NCI-H2029 treated with DMSO at 0.1 percent for 48 hours (cell line): Measurements from ENCODE around the gene MSANTD1.

Experiments
- DNase-seq: peaks from one replicate; lab custom pipeline; 2025; lab: John Stamatoyannopoulos, UW

The MSANTD1 gene

DNA sequence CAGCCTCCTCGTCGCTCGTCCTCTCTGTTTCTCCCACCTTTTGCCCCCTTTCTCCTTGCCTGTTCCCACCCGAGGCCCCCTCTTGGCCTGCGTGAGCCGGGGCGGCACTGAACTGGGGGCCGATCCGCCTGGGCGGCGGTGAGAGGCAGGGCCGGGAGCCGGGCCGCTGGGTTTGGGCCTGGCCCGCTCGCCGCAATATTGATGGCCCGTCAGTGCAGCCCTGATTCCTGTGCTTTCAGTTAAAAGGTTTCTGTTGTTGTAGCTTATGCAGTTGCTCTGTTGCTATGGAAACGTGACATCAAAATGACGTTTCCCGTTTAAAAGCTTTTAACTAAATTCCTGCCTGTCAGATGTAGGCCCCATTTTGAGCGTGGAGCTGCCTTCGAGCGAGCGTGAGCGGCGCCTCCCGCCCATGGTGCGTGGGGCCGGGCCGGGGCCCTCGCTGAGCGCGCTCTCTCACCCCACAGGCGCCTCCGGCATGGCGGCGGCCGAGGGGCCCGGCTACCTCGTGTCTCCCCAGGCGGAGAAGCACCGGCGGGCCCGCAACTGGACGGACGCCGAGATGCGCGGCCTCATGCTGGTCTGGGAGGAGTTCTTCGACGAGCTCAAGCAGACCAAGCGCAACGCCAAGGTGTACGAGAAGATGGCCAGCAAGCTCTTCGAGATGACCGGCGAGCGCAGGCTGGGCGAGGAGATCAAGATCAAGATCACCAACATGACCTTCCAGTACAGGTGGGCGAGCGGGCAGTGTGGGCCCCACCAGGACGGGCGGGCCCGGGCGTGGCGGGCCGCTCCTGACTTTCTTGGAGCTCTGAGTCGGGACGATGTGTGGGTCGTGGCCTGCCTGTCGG, at the start of gene MSANTD1:
MSANTD1 (plus strand) TSS at position 349 of the 851 bp plus-strand sequence; CDS start at position 413, 64 bp downstream.
- DNase-seq = no peak

DNA sequence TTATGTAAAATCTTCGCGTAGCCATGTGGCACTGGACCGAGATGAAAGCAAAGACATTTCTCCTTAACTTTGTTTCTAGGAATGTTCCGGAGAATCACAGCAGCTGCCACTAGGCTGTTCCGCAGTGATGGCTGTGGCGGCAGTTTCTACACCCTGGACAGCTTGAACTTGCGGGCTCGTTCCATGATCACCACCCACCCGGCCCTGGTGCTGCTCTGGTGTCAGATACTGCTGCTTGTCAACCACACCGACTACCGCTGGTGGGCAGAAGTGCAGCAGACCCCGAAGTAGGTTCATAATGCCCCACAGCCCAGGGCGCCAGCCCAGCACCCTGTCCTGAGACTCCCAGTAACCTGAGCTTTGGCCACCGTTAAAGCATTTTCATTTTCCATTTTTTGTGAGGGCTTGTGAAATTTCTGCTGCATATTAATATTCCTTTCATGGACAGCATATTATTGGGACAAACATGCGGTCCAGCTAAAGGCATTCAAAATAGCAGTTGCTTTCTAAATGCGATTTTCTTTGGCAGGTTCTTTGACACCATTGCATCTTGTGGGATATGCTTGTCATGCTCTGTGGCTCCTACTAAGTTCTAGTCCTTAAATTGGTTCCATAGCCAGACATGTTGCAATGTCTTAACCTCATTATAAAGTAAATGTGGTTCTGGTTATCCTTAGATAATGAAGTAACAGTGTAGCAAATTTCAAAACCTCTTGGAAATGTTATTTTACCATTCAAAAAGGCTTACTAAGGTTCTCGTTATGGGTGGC, 49.1 kb upstream of the MSANTD1 start:
- DNase-seq = no peak

DNA sequence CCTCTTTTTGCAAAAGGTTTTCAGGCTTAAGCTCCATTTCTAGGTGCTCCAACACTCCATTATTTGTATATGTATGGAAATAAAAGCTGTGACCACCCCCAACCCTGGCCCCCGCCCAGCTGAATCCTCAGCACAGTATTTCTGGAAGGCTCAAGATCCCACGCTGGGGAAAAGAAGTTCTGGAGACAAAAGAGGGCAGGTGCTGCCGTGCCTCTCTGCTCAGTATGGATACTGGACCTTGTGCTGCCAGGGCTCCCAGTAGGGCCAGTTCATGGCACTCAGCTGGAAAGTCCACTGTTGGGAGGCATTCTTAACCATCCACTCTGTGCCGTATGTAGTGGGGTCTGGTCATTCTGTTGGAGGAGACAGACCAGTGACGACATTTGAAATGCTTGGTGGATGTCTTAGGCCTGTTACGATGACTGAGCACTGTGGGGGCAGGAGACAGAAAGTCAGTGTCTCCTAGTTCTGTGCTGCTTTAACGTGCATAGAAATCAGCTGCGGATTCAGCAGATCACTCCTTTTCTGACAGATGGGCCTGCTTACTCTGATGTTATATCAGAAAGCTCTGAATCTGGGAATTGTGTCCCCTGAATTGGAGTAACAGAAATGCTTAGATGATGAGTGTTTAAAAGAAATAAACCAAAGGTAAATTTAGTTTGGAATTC, 48.4 kb upstream of the MSANTD1 start:
- DNase-seq = no peak

DNA sequence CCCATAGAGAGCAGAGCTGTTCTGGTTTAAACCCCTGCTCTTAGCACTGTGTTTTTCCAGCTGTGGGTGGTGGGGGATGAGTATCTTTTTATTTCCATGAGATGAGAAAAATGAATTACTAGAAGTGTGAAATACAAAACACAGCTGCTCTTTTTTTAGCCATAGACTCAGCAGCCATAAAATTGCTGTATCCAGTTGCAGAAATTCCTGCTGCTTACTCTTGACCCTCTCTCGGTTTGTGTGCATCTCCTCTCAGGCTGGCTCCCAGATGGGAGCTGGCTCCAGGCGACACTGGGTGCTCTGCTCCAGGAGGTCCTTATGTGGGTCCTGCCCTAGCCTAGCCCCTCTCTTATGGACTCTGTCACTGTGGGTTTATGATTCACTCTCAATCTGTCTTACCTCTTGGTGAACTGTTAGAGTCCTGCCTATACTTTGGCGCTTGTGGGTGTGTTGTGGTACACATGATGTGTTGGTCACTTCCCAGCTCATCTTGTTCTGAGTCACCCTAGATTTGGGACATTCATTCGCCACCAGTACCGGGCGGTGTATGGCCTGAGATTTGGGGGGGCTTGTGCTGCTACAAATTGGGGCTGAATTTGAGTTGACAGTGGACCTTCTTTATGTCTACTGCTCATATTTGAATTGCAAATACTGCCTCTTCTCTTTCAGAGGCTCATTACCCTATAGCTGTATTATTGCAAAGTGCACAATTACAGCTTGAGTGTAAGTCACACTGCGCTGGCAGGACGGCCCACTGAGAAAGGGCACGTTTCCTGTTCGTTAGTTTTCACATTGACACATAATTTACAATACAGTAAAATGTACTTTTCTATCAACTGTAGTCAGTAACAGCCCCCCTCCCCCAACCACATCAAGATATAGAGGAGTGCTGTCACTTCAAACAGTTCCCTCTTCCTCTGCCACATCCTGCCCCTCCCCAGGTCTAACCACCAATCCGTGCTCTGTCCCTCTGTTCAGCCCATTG, 46.9 kb upstream of the MSANTD1 start:
- DNase-seq = no peak

DNA sequence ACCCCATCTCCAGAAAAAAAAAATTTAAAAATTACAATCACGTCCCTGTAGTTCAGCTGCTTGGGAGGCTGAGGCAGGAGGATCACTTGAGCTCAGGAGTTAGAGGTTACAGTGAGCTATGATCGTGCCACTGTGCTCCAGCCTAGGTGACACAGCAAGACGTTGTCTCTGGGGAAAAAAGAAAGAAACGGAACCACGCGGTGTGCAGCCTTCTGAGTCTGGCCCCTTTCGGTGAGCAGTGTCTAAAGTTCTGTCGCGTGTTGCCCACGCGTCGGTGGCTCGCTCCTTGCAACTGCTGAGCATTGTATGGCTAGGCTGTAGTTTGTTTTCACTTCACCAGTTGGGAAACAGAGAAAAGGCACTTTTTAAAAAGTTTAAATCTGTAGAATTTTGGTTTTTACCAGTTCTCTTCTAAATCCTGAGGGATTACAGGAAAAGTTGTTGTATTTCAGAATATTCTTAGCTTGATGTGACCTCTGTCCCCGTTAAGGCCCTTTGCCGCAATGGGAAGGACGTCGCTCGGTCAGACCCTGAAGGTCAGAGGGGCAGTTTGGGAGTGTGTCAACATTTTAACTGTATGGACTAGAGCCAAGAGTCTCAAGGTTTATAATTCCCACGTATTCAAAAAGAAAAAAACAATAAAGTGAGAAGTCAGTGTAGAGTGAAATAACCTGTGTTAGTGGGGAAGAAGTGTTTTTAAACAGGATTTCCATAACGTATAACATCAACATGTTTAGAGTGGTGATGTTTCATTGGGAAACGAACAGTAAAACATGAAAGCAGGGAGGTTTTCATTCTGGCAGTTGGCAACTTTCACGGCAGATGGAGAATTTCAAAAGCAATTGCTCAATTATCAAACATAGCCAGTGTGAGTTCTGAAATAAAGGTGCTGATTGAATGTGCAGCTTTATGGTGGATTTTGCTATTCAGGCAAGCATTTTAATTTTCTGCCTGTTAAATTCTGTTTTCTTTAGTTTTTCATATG, 45.8 kb upstream of the MSANTD1 start:
- no peak for DNase-seq

DNA sequence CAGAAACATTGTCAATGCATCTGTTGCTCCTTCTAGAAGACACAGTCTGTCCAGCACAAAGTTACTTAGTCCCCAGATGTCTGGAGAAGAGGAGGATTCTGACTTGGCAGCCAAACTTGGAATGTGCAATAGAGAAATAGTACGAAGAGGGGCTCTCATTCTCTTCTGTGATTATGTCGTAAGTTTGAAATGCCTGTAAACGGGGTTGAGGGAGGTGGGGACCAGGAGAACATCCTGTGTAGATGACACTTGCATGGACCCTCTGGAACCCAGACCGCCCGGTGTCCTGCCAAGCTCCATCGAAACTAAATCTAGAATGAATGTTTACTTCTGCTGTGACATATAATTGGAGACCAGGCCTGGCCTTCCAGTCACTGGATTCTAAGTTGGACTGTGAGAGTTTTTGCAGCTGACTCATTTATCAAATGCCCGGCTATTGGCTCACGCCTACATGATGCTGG, 45.0 kb upstream of the MSANTD1 start:
- no peak for DNase-seq

DNA sequence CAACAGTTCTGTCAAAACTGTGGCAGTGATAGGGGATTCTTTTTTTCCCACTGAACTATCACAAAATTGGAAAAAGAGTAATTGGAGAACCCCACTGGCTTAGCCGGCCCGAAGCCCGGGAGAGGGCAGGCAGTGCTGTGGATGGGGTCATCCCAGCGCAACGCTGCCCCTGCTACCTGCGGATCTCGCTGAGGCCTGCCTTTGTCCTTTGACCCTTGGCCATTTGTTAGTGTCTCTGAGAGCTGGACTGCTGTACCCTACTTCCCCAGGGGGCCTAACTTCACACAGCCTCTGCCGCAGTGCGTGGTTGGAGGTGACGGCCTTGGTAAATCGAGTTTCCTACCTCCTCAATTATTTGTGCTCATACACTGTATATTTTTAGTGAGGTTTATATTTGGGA, 43.0 kb upstream of the MSANTD1 start:
- no peak for DNase-seq

DNA sequence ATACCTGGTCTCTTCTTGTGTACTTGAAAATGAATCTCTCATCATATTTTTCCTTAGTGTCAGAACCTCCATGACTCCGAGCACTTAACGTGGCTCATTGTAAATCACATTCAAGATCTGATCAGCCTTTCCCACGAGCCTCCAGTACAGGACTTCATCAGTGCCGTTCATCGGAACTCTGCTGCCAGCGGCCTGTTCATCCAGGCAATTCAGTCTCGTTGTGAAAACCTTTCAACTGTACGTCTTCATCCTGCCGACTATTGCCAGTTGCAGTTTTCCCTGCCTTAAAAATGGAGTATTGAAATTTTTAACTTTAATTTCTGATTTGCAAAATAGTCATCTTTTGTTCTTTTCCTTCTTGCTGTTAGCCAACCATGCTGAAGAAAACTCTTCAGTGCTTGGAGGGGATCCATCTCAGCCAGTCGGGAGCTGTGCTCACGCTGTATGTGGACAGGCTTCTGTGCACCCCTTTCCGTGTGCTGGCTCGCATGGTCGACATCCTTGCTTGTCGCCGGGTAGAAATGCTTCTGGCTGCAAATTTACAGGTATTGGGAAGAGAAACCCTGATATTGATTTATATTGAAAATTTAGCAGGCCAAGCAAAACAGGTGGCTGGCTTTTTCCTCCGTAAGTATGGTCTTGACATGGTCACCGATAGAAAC, 42.4 kb upstream of the MSANTD1 start:
- DNase-seq = no peak

DNA sequence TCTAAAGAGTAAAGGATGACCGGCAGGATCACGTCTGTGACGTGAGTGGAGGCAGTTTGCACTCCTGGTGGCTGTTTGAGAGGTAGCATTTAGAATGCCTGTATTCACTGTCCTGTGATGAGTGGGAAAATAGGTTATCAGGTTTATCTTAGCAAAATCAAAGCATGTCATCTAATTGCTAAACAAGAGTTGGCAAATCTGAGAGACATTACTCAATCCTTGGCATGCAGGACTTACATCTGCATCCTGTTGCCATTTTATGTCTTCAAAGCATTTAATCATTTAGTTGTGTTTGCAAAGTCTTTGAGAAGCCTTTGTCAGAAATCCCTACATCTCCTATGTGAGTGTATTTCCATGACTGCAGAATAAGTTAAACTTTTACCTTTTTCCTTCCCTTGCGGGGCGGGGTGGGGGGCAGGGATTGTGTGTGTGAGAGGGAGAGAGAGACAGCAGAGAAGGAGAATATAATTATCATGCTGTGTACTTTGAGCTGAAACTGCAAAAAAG, 41.4 kb upstream of the MSANTD1 start:
- DNase-seq = no peak

DNA sequence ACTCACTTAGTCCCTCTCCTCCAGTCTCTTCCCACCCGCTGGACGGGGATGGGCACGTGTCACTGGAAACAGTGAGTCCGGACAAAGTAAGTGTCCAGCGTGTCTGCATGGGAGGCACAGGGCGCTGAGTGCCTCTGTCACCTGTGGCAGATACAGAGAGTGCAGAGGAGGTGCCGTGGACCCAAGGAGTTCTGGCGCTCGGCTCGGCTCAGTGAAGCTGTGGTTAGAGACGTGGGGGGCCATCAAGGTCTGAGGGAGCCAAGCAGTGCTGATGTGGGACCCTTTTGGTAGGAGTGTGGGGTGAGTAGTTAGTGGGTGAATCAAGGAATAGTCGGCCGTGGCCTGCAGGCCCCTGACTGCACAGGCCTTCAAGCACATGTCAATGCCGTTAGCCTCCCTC, 40.1 kb upstream of the MSANTD1 start:
- DNase-seq = no peak

DNA sequence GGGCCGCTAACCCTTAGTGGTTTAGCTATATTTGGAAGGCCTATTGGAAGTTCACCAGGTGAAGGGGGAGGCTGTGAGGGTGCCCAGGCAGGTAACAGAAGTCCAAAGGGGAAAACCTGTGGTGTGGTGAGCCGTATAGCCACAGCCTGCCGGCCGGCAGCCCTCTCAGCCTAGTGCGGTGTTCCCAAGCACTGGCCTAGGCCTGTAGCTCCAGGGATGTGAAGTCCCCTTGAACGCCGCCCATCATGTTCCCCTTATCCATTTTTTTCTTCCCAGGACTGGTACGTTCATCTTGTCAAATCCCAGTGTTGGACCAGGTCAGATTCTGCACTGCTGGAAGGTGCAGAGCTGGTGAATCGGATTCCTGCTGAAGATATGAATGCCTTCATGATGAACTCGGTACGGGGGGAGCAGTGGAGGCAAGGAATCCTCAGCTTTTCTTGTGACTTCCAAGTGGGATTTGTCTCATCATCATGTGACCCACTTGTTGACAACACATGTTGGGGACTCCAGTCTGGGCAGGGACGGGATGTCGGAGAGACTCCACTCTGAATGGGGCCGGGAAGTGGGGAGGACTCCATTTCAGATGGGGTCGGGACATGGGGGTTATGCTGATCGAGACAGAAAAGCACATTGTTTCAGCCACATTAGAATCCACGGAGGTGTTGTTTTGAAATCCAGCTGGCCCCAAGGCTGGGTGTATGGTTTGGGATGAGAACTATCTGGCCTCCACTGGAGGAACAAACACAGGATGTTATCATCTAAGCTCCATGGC, 39.2 kb upstream of the MSANTD1 start:
- no peak for DNase-seq

DNA sequence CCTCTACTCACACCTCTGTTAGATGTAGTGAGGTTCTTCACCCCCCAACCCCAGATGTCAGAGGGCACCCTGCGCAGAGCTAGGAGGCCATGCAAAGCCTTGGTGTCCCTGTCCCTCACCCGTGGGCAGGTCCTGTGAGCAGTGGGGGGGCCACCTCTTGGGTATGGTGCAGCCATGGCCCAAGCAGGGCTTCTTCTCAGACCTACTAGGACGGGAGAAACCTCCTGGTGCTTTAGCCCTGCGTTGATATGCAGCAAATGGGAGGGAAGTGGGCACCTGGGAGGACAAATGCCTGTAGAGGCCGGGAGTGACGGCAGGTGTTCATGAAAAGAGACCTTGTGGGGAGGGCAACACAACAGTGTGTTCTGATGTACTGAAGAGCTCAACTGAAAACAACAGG, 38.5 kb upstream of the MSANTD1 start:
- no peak for DNase-seq

DNA sequence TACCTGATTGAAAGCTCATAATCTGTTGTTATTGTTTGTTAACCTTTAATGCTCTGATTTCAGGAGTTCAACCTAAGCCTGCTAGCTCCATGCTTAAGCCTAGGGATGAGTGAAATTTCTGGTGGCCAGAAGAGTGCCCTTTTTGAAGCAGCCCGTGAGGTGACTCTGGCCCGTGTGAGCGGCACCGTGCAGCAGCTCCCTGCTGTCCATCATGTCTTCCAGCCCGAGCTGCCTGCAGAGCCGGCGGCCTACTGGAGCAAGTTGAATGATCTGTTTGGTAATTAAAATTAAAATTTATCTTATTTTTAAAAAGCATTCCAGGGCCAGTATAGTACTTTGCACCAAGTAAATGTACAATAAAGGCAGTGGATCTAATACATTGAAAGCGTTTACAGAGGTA, 37.1 kb upstream of the MSANTD1 start:
- no peak for DNase-seq

DNA sequence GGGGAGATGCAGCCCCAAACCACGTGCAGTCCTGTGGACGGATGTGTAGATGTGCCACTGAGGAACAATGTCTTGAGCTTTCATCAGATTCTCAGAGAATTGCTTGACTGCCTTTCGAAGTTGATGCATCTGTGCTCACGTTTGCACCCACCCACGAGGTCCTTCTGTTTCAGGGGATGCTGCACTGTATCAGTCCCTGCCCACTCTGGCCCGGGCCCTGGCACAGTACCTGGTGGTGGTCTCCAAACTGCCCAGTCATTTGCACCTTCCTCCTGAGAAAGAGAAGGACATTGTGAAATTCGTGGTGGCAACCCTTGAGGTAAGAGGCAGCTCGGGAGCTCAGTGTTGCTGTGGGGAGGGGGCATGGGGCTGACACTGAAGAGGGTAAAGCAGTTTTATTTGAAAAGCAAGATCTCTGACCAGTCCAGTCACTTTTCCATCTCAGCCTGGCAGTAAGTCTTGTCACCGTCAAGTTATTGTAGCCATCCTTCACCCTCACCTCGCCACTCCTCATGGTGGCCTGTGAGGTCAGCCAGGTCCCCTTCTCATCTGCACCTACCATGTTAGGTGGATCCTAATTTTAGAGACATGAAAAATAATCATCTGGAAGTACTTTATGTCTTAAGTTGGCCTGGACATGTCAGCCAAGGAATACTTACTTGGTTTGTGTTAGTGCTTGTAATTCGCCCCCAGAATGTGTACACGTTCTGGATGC, 36.4 kb upstream of the MSANTD1 start:
- no peak for DNase-seq

DNA sequence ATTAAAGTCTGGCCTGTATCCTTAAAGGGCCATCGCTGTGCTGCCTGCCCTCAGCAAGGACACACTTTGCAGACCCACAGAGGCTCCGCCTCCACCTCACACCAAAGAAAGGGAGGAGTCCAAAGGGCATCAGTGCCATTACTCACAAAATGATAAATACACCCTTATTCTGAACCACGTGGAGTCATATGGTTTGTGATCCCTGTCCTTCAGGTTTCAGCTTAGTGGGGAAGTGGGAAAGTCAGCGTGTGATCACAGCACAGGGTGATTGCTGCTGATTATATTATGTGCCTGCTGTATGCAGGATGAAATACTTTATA, 35.9 kb upstream of the MSANTD1 start:
- DNase-seq = no peak

DNA sequence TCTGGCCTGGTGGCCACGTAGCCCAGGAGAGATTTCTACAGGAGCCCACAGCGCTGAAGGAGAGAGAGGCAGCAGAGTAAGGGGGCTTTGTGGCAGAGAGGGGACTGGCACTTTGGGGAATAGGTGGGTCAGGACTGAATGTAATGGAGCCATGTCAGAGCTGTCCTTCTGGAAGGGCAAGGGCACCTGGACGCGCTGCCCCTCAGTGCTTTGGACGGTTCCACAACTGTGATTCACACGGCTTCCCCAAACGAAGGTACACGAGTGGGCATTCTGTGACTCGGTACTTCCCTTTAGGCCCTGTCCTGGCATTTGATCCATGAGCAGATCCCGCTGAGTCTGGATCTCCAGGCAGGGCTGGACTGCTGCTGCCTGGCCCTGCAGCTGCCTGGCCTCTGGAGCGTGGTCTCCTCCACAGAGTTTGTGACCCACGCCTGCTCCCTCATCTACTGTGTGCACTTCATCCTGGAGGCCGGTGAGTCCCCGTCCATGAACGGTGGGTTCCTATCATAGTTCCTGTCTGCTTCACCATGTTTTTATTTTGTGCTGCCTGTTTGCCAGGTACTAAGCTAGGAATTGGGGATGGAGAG, 35.2 kb upstream of the MSANTD1 start:
- DNase-seq = no peak

DNA sequence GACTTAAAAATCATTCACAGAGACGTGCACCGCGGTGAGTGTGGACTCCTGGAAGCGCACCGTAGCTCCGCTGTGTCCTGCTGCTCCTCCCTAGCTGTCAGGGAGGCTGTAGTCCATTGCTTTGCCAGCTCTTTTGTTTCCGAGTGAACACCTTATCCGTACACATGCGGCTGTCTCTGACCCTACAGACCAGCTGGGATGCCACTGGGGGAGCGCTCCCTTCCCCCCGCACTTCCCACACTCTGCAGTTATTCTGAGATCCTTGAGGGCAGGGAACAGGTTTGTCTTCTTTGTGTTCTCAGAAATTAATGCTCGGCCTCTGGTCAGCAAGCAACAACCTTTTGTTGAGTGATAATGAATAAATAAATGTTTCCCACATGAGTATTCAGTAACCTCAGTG, 33.7 kb upstream of the MSANTD1 start:
- no peak for DNase-seq

DNA sequence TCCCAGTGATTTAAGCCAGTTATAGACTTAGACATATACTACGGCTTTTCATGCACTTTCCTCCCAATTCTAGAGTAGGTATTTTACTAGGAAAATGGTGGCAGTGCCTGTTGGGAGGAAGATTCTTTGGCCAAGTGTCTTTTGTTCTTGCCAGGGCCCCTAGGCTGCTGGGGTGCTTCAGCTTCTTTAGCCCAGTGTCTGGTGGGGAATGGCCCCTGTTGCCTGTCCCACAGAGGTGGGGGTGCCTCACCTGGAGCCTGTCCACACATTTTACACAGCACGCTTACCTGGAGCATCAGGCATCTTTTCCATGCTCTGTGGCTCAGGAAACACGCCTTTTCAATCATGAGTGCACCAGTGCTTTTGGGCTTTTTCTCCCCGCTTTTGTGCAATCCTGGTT, 33.2 kb upstream of the MSANTD1 start:
- no peak for DNase-seq
